Activated CD4-positive, alpha-beta T cell treated with anti-CD3 and anti-CD28 coated beads, Interleukin-2, amount 10 ng/mL, durations not matched to agents 7 days and 5 days (primary cell): ENCODE results near the gene GPR22. TPM values are rescaled to one million over a fixed set of nuclear protein-coding genes. Genes with fewer than 3 reads are reported as not detected.

ENCODE experiments used
- CTCF ChIA-PET: fragments of 350-600 bp; sonication (Branson Sonifier 250); formaldehyde crosslinking; loops from one replicate; lab custom pipeline; 2021; ENCODE audit warnings: antibody characterized with exemption; lab: Charles Lee
- POLR2A ChIA-PET: fragments of 350-600 bp; sonication (Branson Sonifier 250); formaldehyde crosslinking; loops from one replicate; lab custom pipeline; 2021; ENCODE audit warnings: antibody characterized with exemption; lab: Charles Lee
- DNase-seq: peaks from one replicate; pipeline ENCODE4 v3.0.0-alpha.2; 2020
- H3K27ac Mint-ChIP-seq: one replicate; pipeline ENCODE4 v1.8.0; 2021; ENCODE audit warnings: mild to moderate bottlenecking, moderate library complexity, mixed read lengths
- H3K27me3 Mint-ChIP-seq: one replicate; pipeline ENCODE4 v1.8.0; 2021; ENCODE audit warnings: mixed read lengths
- H3K36me3 Mint-ChIP-seq: one replicate; pipeline ENCODE4 v1.8.0; 2021; ENCODE audit warnings: low read depth, mixed read lengths
- H3K4me1 Mint-ChIP-seq: one replicate; pipeline ENCODE4 v1.8.0; 2021; ENCODE audit warnings: mixed read lengths
- H3K4me3 Mint-ChIP-seq: one replicate; pipeline ENCODE4 v1.8.0; 2021; ENCODE audit warnings: mild to moderate bottlenecking, moderate library complexity, mixed read lengths
- H3K9me3 Mint-ChIP-seq: one replicate; pipeline ENCODE4 v1.8.0; 2021; ENCODE audit warnings: mixed read lengths
- total RNA-seq, 2 experiments: library from RNA; stranded (reverse); gene quantifications; one replicate each; pipeline ENCODE4 v1.2.3, GENCODE V29; 2021

The GPR22 gene
- total RNA-seq, 2 experiments from 2014 or later, result not detected

DNA sequence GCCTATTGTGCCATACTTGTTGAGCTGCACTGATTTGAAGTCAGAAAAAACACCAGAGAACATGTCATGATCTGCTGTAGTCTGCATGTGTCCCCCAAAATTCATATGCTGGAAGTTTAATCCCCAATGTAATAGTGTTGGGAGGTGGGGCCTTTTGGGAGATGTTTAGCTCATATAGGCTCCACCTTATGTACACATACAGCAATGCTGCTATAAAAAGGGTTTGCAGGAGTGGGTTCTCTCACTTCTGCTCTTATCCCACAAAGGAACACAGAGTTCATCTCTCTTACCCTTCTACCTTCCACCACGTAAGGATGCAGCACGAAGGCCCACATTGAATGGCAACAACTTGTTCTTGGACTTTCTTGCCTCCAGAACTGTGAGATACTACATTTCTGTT, 23.0 kb downstream of the GPR22 start:
- no peak for DNase-seq
- Mint-ChIP-seq H3K27ac (no peak overlapping the region), H3K4me1 (peaks cover 14% of the 10 kb centered on the region), H3K36me3 (peaks cover 10% of the 10 kb centered on the region), H3K4me3 (no peak overlapping the region), H3K9me3 (peaks cover 9% of the 10 kb centered on the region), H3K27me3 (no peaks in the 10 kb centered on the region)
- POLR2A ChIA-PET, result no interaction called here
- CTCF ChIA-PET, result interaction anchor here (1.5 kb wide), 1 partner anchor 12 kb away, joined by 3 read pairs; no protein-coding TSS in a partner anchor

DNA sequence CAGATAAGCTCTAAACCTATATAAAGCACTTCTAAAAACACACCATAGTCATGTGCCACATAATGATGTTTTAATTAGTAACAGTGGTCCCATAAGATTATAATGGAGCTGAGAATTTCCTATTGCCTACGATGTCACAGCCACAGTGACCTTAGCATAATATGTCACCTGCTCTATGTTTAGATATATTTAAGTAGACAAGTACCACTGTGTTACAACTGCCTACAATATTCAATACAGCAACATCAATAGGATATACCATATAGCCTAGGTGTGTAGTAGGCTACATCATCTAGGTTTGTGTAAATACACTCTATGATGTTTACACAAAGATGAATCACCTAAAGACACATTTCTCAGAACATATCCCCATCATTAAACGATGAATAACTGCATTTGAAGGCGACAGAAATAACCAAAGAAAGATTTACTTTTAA, 24.5 kb downstream of the GPR22 start:
- ChIA-PET CTCF (interaction anchor here (2.2 kb wide), 1 partner anchor 11 kb away, joined by 5 read pairs; no protein-coding TSS in a partner anchor), POLR2A (no interaction called here)
- Mint-ChIP-seq H3K4me3 (no peak overlapping the region), H3K9me3 (peaks cover 9% of the 10 kb centered on the region), H3K27me3 (no peaks in the 10 kb centered on the region), H3K4me1 (peaks cover 14% of the 10 kb centered on the region), H3K27ac (no peak overlapping the region), H3K36me3 (peaks cover 9% of the 10 kb centered on the region)
- no peak for DNase-seq

DNA sequence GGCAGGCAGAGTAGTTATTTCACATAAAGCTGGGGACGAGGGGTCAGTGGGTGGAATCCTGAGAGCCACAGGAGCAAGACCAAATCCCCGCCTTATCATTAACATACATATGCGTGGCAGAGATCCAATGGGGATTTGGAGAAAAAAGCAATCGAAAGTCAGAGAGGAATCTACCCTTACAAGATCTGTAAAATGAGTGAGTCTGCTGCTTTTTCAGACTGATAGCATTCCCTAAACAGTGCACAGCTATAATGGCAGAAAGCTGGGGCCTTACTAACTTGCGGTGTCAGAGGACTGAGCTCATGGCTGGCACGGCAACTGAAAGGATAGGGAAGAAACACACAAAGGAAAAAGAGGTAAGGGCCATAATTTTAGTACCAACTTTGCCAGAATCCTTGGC, 25.0 kb downstream of the GPR22 start:
- peaks cover 10% of the 10 kb centered on the region for H3K4me1 Mint-ChIP-seq
- H3K4me3 Mint-ChIP-seq, result no peak overlapping the region
- H3K36me3 Mint-ChIP-seq, result peaks cover 9% of the 10 kb centered on the region
- no peak for DNase-seq
- POLR2A ChIA-PET, result no interaction called here
- H3K27me3 Mint-ChIP-seq, result no peaks in the 10 kb centered on the region
- peaks cover 9% of the 10 kb centered on the region for H3K9me3 Mint-ChIP-seq
- CTCF ChIA-PET, result interaction anchor here (2.2 kb wide), 1 partner anchor 11 kb away, joined by 5 read pairs; no protein-coding TSS in a partner anchor
- H3K27ac Mint-ChIP-seq, result no peak overlapping the region

DNA sequence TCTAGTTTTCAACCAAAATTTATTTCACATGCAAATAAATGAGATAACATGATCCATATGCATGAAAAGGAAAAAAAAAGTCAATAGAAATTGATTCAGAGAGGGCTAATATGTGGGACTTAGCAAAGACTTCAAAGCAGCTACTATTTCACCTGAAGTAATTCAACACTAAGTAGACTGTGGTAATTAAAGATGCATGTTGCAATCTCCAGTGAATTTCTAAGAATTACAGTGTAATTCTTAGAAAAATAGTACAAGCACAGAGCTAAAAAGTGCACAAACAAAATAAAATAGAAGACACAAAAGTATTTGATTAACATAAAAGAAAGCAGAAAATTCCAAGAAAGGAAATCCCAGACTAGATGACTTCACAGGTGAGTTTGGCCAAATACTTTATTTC, 25.7 kb downstream of the GPR22 start:
- ChIA-PET CTCF (interaction anchor here (2.2 kb wide), 1 partner anchor 10 kb away, joined by 5 read pairs; no protein-coding TSS in a partner anchor), POLR2A (no interaction called here)
- H3K27me3 Mint-ChIP-seq, result no peaks in the 10 kb centered on the region
- peaks cover 9% of the 10 kb centered on the region for H3K36me3 Mint-ChIP-seq
- no peak overlapping the region for H3K4me3 Mint-ChIP-seq
- DNase-seq, result no peak
- peaks cover 10% of the 10 kb centered on the region for H3K4me1 Mint-ChIP-seq
- H3K9me3 Mint-ChIP-seq, result peaks cover 9% of the 10 kb centered on the region
- H3K27ac Mint-ChIP-seq, result no peak overlapping the region

DNA sequence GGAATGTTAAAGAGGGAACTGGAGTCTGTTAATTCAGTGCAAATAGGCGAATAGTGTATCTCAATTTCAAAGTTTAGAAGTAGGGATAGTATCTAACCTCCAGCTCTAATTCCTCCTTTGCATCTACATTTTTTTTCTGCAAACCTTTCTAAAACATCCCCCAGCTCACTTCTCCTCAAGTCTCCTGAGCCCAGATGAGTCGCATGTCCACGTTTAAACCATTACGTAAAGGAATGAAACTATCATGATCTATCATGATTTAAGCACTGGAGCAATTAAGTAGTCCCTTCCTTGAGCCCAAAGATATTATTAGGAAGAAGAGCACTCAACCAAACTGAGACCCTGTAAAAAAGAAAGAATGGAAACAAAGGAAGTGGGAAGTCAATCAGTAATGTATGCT, 29.9 kb downstream of the GPR22 start:
- peaks cover 9% of the 10 kb centered on the region for H3K4me1 Mint-ChIP-seq
- ChIA-PET CTCF (no interaction called here), POLR2A (no interaction called here)
- H3K4me3 Mint-ChIP-seq, result no peak overlapping the region
- H3K27ac Mint-ChIP-seq, result no peak overlapping the region
- peaks cover 10% of the 10 kb centered on the region for H3K36me3 Mint-ChIP-seq
- peaks cover 8% of the 10 kb centered on the region for H3K9me3 Mint-ChIP-seq
- no peak for DNase-seq
- no peaks in the 10 kb centered on the region for H3K27me3 Mint-ChIP-seq

DNA sequence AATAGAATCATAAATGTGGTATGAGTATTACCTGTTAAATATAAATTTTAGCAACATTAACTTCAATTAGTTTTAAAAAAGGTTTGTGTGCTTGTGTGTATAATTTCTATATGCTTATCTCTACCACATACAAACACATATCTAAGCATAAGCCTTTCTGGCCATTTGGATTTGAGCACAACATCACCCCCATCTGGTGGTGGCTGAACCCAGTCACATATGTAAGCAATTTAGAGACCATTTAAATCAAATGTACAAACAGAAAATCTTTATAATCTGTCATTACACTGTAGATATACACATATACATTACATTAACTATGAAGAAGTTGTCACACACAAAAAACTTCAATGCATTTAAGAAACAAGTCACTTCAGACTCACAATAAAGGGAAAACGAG, 31.7 kb downstream of the GPR22 start:
- Mint-ChIP-seq H3K27ac (no peak overlapping the region), H3K4me3 (no peak overlapping the region), H3K36me3 (peaks cover 10% of the 10 kb centered on the region), H3K9me3 (peaks cover 4% of the 10 kb centered on the region), H3K27me3 (no peaks in the 10 kb centered on the region), H3K4me1 (peaks cover 5% of the 10 kb centered on the region)
- CTCF ChIA-PET, result interaction anchor here (0.8 to 1.3 kb wide), 2 partner anchors 39 to 142 kb away, joined by 3 read pairs; no protein-coding TSS in a partner anchor
- POLR2A ChIA-PET, result no interaction called here
- peak; percentile 33 for DNase-seq

DNA sequence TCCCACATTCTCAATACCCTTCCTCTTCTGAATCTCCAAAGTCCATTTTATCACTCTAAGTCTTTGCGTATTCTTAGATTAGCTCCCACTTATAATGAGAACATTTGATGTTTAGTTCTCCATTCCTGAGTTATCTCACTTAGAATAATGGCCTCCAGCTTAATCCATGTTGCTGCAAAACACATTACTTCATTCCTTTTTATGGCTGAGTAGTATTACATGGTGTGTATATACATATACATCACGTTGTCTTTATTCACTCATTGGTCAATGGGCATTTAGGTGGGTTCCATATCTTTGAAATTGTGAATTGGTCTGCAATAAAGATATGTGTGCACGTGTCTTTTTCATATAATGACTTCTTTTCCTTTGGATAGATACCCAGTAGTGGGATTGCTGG, 32.3 kb downstream of the GPR22 start:
- Mint-ChIP-seq H3K36me3 (peaks cover 8% of the 10 kb centered on the region), H3K27ac (no peak overlapping the region), H3K9me3 (peaks cover 2% of the 10 kb centered on the region), H3K4me3 (no peak overlapping the region), H3K4me1 (peaks cover 9% of the 10 kb centered on the region), H3K27me3 (no peaks in the 10 kb centered on the region)
- ChIA-PET CTCF (interaction anchor here (1.3 kb wide), 1 partner anchor 39 kb away, joined by 3 read pairs; no protein-coding TSS in a partner anchor), POLR2A (no interaction called here)
- no peak for DNase-seq

DNA sequence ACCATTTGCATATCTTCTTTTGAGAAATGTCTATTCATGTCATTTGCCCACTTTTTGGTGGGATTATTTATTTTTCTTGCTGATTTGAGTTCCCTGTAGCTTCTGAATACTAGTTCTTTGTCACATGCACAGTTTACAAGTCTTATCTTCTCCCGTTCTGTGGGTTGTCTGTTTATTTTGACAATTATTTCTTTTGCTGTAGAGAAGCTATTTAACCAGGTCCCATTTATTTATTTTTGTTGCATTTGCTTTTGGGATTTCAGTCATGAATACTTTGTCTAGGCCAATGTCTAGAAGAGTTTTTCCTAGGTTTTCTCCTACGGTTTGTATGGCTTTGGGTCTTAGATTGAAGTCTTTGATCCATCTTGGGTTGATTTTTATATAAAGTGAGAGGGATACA, 32.9 kb downstream of the GPR22 start:
- no peak for DNase-seq
- H3K9me3 Mint-ChIP-seq, result no peaks in the 10 kb centered on the region
- peaks cover 9% of the 10 kb centered on the region for H3K4me1 Mint-ChIP-seq
- no peak overlapping the region for H3K4me3 Mint-ChIP-seq
- POLR2A ChIA-PET, result no interaction called here
- no peaks in the 10 kb centered on the region for H3K27me3 Mint-ChIP-seq
- no peak overlapping the region for H3K27ac Mint-ChIP-seq
- H3K36me3 Mint-ChIP-seq, result peaks cover 6% of the 10 kb centered on the region
- CTCF ChIA-PET, result interaction anchor here (0.7 to 1.3 kb wide), 2 partner anchors 38 to 40 kb away, joined by 3 read pairs; no protein-coding TSS in a partner anchor

DNA sequence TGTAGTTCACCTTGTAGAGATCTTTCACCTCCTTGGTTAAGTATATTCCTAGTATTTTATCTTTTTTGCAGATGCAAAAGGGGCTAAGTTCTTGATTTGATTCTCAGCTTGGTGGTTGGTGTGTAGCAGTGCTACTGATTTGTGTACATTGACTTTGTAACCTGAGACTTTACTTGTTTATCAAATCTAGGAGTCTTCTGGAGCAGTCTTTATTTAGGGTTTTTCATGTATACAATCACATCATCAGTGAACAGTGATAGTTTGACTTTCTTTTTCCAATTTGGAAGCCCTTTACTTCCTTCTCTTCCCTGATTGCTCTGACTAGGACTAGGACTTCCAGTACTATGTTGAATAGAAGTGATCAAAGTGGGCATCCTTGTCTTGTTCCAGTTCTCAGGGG, 33.8 kb downstream of the GPR22 start:
- peaks cover 9% of the 10 kb centered on the region for H3K4me1 Mint-ChIP-seq
- POLR2A ChIA-PET, result no interaction called here
- no peaks in the 10 kb centered on the region for H3K9me3 Mint-ChIP-seq
- CTCF ChIA-PET, result no interaction called here
- DNase-seq, result no peak
- H3K36me3 Mint-ChIP-seq, result peaks cover 7% of the 10 kb centered on the region
- no peak overlapping the region for H3K27ac Mint-ChIP-seq
- H3K27me3 Mint-ChIP-seq, result no peaks in the 10 kb centered on the region
- no peak overlapping the region for H3K4me3 Mint-ChIP-seq

DNA sequence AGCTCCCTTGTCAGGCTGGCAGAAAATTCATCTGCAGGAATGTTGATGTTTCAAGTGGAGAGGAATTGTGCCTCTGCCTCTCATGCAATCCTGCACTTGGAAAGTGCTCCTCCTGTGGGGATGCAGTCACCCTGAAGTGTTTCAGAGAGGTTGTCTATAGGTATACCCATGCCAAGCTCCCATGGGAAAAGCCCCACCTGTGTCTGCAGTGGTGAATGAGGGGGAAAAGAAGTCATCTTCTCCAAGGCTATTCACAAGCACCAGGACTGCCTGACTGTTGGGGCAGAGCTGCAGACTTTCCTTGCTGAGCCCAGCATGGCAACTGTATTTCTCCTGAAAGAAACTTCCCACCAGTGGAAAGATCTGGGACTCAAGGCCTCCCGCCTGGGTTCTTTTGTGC, 35.5 kb downstream of the GPR22 start:
- no peak for DNase-seq
- ChIA-PET POLR2A (no interaction called here), CTCF (interaction anchor here (0.8 to 1.2 kb wide), 4 partner anchors 10 to 396 kb away, joined by 3 to 5 read pairs (median 3); no protein-coding TSS in a partner anchor)
- Mint-ChIP-seq H3K4me1 (peaks cover 9% of the 10 kb centered on the region), H3K27ac (no peak overlapping the region), H3K4me3 (no peak overlapping the region), H3K36me3 (peaks cover 9% of the 10 kb centered on the region), H3K9me3 (no peaks in the 10 kb centered on the region), H3K27me3 (no peaks in the 10 kb centered on the region)

DNA sequence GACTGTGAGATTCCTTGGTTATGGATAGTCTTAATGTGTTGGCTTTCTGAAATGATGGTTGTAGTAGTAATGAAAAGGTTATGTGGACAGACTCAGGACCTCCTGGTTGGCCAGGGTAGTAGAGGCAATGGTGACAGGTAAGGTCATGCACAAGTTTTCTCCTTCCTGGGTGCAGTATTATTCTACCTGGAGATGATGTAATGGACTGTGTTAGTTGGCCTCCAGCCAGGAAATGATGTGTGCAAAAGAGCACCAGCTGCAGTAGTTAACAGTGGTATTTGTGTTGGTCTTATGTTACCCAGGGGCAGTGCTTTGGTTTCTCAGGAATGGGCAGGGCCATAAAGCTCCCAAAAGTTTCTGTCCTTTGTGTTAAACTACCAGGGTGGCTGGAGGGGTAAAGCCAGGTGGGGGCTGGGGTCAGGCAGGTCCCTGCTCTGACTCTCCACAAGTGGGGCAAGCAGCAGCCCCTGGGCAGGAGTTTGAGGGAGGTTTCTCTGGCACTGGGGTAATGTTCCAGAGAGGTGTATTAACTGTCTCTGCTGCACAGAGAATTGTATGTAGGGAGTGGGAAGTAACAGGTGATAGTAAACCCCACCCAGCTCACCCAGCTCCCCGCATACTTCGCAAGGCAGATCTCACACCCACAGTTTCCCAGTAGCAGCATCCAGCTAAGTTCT, 36.3 kb downstream of the GPR22 start:
- DNase-seq, result no peak
- H3K9me3 Mint-ChIP-seq, result no peaks in the 10 kb centered on the region
- no peak overlapping the region for H3K4me3 Mint-ChIP-seq
- peaks cover 9% of the 10 kb centered on the region for H3K4me1 Mint-ChIP-seq
- H3K27ac Mint-ChIP-seq, result no peak overlapping the region
- peaks cover 13% of the 10 kb centered on the region for H3K36me3 Mint-ChIP-seq
- H3K27me3 Mint-ChIP-seq, result no peaks in the 10 kb centered on the region
- ChIA-PET CTCF (interaction anchor here (1.1 to 1.2 kb wide), 3 partner anchors 11 to 396 kb away, joined by 3 to 5 read pairs (median 3); no protein-coding TSS in a partner anchor), POLR2A (no interaction called here)

DNA sequence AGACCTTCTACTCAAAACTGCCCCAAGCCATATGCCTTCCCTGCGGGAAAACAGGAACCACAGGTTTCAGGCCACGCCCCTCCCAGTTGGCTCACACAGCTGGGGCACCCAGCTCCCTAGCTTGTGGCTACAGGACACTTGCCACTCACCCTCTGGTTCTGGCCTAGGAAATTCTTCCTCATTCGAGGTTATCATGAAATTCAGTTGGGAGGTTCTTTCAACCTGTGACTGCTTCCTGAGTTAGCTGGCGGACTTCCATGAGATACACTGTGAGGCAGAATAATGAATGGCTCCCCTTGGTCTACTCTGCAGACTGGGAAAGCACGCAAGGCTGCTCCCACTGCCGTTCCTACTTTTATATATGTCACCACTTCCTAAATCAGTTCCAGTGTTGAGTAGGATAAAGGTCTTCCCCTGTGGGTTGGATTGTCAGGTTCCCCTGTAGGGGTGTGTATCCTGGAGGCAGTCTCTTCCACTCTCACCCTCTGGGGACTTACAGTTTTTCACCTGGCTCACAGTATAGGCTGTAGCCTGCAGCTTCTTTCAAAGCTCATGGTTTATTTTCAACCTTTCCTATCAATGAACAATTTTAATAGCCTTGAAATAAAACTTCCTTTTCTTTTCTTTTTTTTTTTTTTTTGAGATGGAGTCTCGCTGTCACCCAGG, 37.0 kb downstream of the GPR22 start:
- ChIA-PET POLR2A (no interaction called here), CTCF (interaction anchor here (0.6 to 1.1 kb wide), 3 partner anchors 9 to 110 kb away, joined by 3 to 7 read pairs (median 5); no protein-coding TSS in a partner anchor)
- no peaks in the 10 kb centered on the region for H3K9me3 Mint-ChIP-seq
- H3K4me1 Mint-ChIP-seq, result peaks cover 9% of the 10 kb centered on the region
- DNase-seq, result no peak
- no peaks in the 10 kb centered on the region for H3K27me3 Mint-ChIP-seq
- no peak overlapping the region for H3K4me3 Mint-ChIP-seq
- no peak overlapping the region for H3K27ac Mint-ChIP-seq
- H3K36me3 Mint-ChIP-seq, result peaks cover 13% of the 10 kb centered on the region
